HepG2 (cell line): ENCODE measurements around the gene CYBRD1. TPM values are rescaled to one million over a fixed set of nuclear protein-coding genes. Genes with fewer than 3 reads are reported as not detected.
A peak's percentile ranks its signal among the peaks of the same experiment; 100 is the strongest.

Source experiments
- DR1 ChIP-seq: sonication (generic); formaldehyde crosslinking; IDR thresholded peaks from 2 replicates; pipeline ENCODE4 v1.8.0; 2021; ENCODE audit warnings: mild to moderate bottlenecking, missing genetic modification reagents, inconsistent platforms
- HES4 ChIP-seq: sonication (generic); formaldehyde crosslinking; IDR thresholded peaks from 2 replicates; pipeline ENCODE4 v1.9.0; 2021; ENCODE audit warnings: mild to moderate bottlenecking, missing genetic modification reagents, borderline replicate concordance
- HMGA1 ChIP-seq: sonication (generic); formaldehyde crosslinking; conservative IDR thresholded peaks from 2 replicates; pipeline ENCODE4 v1.4.0; 2020; ENCODE audit warnings: missing genetic modification reagents
- MAF1 ChIP-seq: sonication (generic); formaldehyde crosslinking; IDR thresholded peaks from 2 replicates; pipeline ENCODE4 v1.5.0; 2020; ENCODE audit warnings: missing genetic modification reagents, borderline replicate concordance
- MED1 ChIP-seq: sonication (generic); formaldehyde crosslinking; IDR thresholded peaks from 2 replicates; pipeline ENCODE4 v1.4.0; 2020; ENCODE audit warnings: missing genetic modification reagents
- MTA1 ChIP-seq: sonication (generic); formaldehyde crosslinking; IDR thresholded peaks from 2 replicates; pipeline ENCODE4 v1.4.0; 2020; ENCODE audit warnings: missing genetic modification reagents, mild to moderate bottlenecking, borderline replicate concordance
- PHF5A ChIP-seq: IDR thresholded peaks from one replicate; pipeline ENCODE4 v1.6.1; 2018; ENCODE audit warnings: low read depth, missing genetic modification reagents; ENCODE audit not compliant: unreplicated experiment
- PHF8 ChIP-seq: sonication (generic); formaldehyde crosslinking; IDR thresholded peaks from 2 replicates; pipeline ENCODE4 v1.5.0; 2020; ENCODE audit warnings: missing genetic modification reagents
- RFX3 ChIP-seq: IDR thresholded peaks from 2 replicates; pipeline ENCODE4 v1.6.1; 2016; ENCODE audit warnings: missing biosample characterization, missing genetic modification reagents
- SIN3A ChIP-seq: IDR thresholded peaks from 2 replicates; pipeline ENCODE4 v1.6.1; 2011; ENCODE audit warnings: low read depth, mild to moderate bottlenecking, control low read depth, low read length, borderline replicate concordance
- SP5 ChIP-seq: IDR thresholded peaks from 2 replicates; pipeline ENCODE4 v1.6.1; 2016; ENCODE audit warnings: low read depth, borderline replicate concordance
- TAF1 ChIP-seq: sonication (generic); formaldehyde crosslinking; IDR thresholded peaks from 2 replicates; pipeline ENCODE4 v1.4.0; 2020; ENCODE audit warnings: missing genetic modification reagents
- TBX2 ChIP-seq: sonication (generic); formaldehyde crosslinking; IDR thresholded peaks from 2 replicates; pipeline ENCODE4 v1.5.0; 2020; ENCODE audit warnings: missing genetic modification reagents, mild to moderate bottlenecking, borderline replicate concordance
- THRA ChIP-seq: sonication (generic); formaldehyde crosslinking; IDR thresholded peaks from 2 replicates; pipeline ENCODE4 v1.4.0; 2020; ENCODE audit warnings: missing genetic modification reagents, borderline replicate concordance
- TOE1 ChIP-seq: sonication (generic); formaldehyde crosslinking; IDR thresholded peaks from 2 replicates; pipeline ENCODE4 v1.4.0; 2020; ENCODE audit warnings: mild to moderate bottlenecking, missing genetic modification reagents
- ZBTB4 ChIP-seq: sonication (generic); formaldehyde crosslinking; IDR thresholded peaks from 2 replicates; pipeline ENCODE4 v1.4.0; 2020; ENCODE audit warnings: missing genetic modification reagents, mild to moderate bottlenecking, borderline replicate concordance
- ZC3H4 ChIP-seq: sonication (generic); formaldehyde crosslinking; IDR thresholded peaks from 2 replicates; pipeline ENCODE4 v1.4.0; 2020; ENCODE audit warnings: missing genetic modification reagents, borderline replicate concordance
- ZFP82 ChIP-seq: sonication (generic); formaldehyde crosslinking; IDR thresholded peaks from 2 replicates; pipeline ENCODE4 v1.5.1; 2020; ENCODE audit warnings: mild to moderate bottlenecking, missing genetic modification reagents, borderline replicate concordance
- ZKSCAN1 ChIP-seq: fragments of 150-350 bp; IDR thresholded peaks from 2 replicates; pipeline ENCODE4 v1.6.1; 2014; ENCODE audit warnings: low read length
- ZKSCAN5 ChIP-seq: sonication (generic); formaldehyde crosslinking; IDR thresholded peaks from 2 replicates; pipeline ENCODE4 v1.5.1; 2020; ENCODE audit warnings: mild to moderate bottlenecking, missing genetic modification reagents
- ZNF136 ChIP-seq: sonication (generic); formaldehyde crosslinking; IDR thresholded peaks from 2 replicates; pipeline ENCODE4 v1.8.1; 2022; ENCODE audit warnings: low read depth, mild to moderate bottlenecking, moderate library complexity, missing genetic modification reagents
- ZNF234 ChIP-seq: sonication (generic); formaldehyde crosslinking; conservative IDR thresholded peaks from 2 replicates; pipeline ENCODE4 v1.5.1; 2020; ENCODE audit warnings: mild to moderate bottlenecking, missing genetic modification reagents
- ZNF331 ChIP-seq: sonication (generic); formaldehyde crosslinking; IDR thresholded peaks from 2 replicates; pipeline ENCODE4 v1.4.0; 2020; ENCODE audit warnings: missing genetic modification reagents
- ZNF383 ChIP-seq: sonication (generic); formaldehyde crosslinking; IDR thresholded peaks from 2 replicates; pipeline ENCODE4 v1.4.0; 2020; ENCODE audit warnings: missing genetic modification reagents, mild to moderate bottlenecking, borderline replicate concordance
- ZNF569 ChIP-seq: sonication (generic); formaldehyde crosslinking; IDR thresholded peaks from 2 replicates; pipeline ENCODE4 v1.5.0; 2020; ENCODE audit warnings: mild to moderate bottlenecking, missing genetic modification reagents, moderate library complexity, borderline replicate concordance
- ZNF678 ChIP-seq: sonication (generic); formaldehyde crosslinking; IDR thresholded peaks from 2 replicates; pipeline ENCODE4 v1.4.0; 2020; ENCODE audit warnings: mild to moderate bottlenecking, missing genetic modification reagents
- ZNF772 ChIP-seq: sonication (generic); formaldehyde crosslinking; IDR thresholded peaks from 2 replicates; pipeline ENCODE4 v1.5.0; 2020; ENCODE audit warnings: mild to moderate bottlenecking, missing genetic modification reagents
- ZNF775 ChIP-seq: sonication (generic); formaldehyde crosslinking; IDR thresholded peaks from 2 replicates; pipeline ENCODE4 v1.4.0; 2020; ENCODE audit warnings: missing genetic modification reagents, mild to moderate bottlenecking, moderate library complexity, borderline replicate concordance
- ZSCAN31 ChIP-seq: sonication (generic); formaldehyde crosslinking; IDR thresholded peaks from 2 replicates; pipeline ENCODE4 v1.5.0; 2020; ENCODE audit warnings: low read depth, mild to moderate bottlenecking, missing genetic modification reagents
- polyA plus RNA-seq, 8 experiments: library from polyadenylated mRNA; depleted of rRNA in 3 of 8; stranded (reverse) in 7 of 8; unstranded in 1 of 8; fragments of >200 nt; fragmentation: Illumina TruSeq in 4 of 8; extraction: Trizol in 4 of 8; gene quantifications; 2 replicates each; pipeline versions ENCODE4 v1.2.1 to v1.2.3, GENCODE V29; 2011 to 2016; ENCODE audit warnings: low read depth in 4 of 8, missing spikeins in 1 of 8, mixed read lengths in 1 of 8; ENCODE audit not compliant: insufficient read depth in 1 of 8
- total RNA-seq, 5 experiments: library from RNA; depleted of rRNA; stranded (reverse); fragments of >200 nt; fragmentation: Illumina TruSeq; extraction: Trizol; gene quantifications; 2 replicates each; pipeline ENCODE4 v1.2.3, GENCODE V29; 2016; ENCODE audit warnings: low read depth in 1 of 5

CYBRD1 gene
- total and polyA plus RNA-seq, 2 of the 13 experiments (the other 11 are each of a cell fraction or from before 2014, with no cell fraction given): 0.13 to 0.42 TPM

- peak; percentile 58; the same call in 1 of the 2 replicates for TF ChIP-seq THRA
- no peak for TF ChIP-seq ZKSCAN5 (CRISPR knock-in tag)
- TF ChIP-seq ZSCAN31 (CRISPR knock-in tag): no peak
- TF ChIP-seq SIN3A: no peak
- TF ChIP-seq ZBTB4: no peak
- no peak for TF ChIP-seq MTA1 (CRISPR knock-in tag)
- no peak for TF ChIP-seq ZNF331 (CRISPR knock-in tag)
- TF ChIP-seq ZNF136 (CRISPR knock-in tag): no peak
- TF ChIP-seq TAF1 (CRISPR knock-in tag): no peak
- no peak for TF ChIP-seq MAF1 (CRISPR knock-in tag)
- no peak for TF ChIP-seq SP5 (CRISPR knock-in tag)
- TF ChIP-seq HMGA1: no peak
- TF ChIP-seq ZC3H4: no peak
- TF ChIP-seq RFX3: no peak
- TF ChIP-seq ZKSCAN1: no peak
- TF ChIP-seq ZNF772 (CRISPR knock-in tag): no peak
- TF ChIP-seq PHF8 (CRISPR knock-in tag): peak; percentile 36; the same call in 1 of the 2 replicates
- TF ChIP-seq TBX2 (CRISPR knock-in tag): no peak
- TF ChIP-seq MED1 (CRISPR knock-in tag): no peak
- no peak for TF ChIP-seq DR1 (CRISPR knock-in tag)
- TF ChIP-seq ZNF234 (CRISPR knock-in tag): no peak
- TF ChIP-seq ZNF569 (CRISPR knock-in tag): no peak
- TF ChIP-seq ZNF678 (CRISPR knock-in tag): no peak
- TF ChIP-seq HES4: no peak
- no peak for TF ChIP-seq ZFP82
- TF ChIP-seq ZNF383 (CRISPR knock-in tag): no peak
- TF ChIP-seq ZNF775 (CRISPR knock-in tag): no peak
- no peak for TF ChIP-seq TOE1 (CRISPR knock-in tag)
- TF ChIP-seq PHF5A (CRISPR knock-in tag): no peak
These were observed 52.0 kb downstream of the CYBRD1 start (continued) for GRCh38 chr2:171574149-171574795.
